ENCODE results near the gene ACOT6.
"Not testable (repeated sequence)": the region's sequence is repeated elsewhere in the genome, so short reads cannot be mapped to it uniquely, and the experiment has no call there.

Gene ACOT6

GRCh38 chr14:73655851-73656250, 43.5 kb downstream of the ACOT6 start:
- no peak for DNase-seq

GRCh38 chr14:73659202-73659601, 46.9 kb downstream of the ACOT6 start:
- not testable (repeated sequence) for DNase-seq

GRCh38 chr14:73660511-73660910, 48.2 kb downstream of the ACOT6 start:
- DNase-seq, result no peak

- no peak for DNase-seq
Observed at GRCh38 chr14:73661872-73662271, 49.6 kb downstream of the ACOT6 start.

GRCh38 chr14:73662487-73662943, 50.2 kb downstream of the ACOT6 start:
- DNase-seq, result no peak

GRCh38 chr14:73663548-73664212, 51.4 kb downstream of the ACOT6 start:
- no peak for DNase-seq

GRCh38 chr14:73665130-73665529, 52.8 kb downstream of the ACOT6 start:
- no peak for DNase-seq

GRCh38 chr14:73666583-73666982, 54.3 kb downstream of the ACOT6 start:
- DNase-seq, result no peak

- DNase-seq, result no peak
Observed at GRCh38 chr14:73667854-73668253, 55.5 kb downstream of the ACOT6 start.

All from NCI-H1930 (cell line).